ENCODE measurements around the gene SGMS1.
"Not testable (repeated sequence)": the region's sequence is repeated elsewhere in the genome, so short reads cannot be mapped to it uniquely, and the experiment has no call there.

- TF ChIP-seq RAD21 (conservative IDR thresholded peaks at IDR 0.05); CTCF (IDR thresholded peaks at IDR 0.05; ENCODE audit: poor library complexity, severe bottlenecking): not testable (repeated sequence)
Measured at GRCh38 chr10:50503156-50503555, 120.6 kb downstream of the SGMS1 start.

Data from neural cell (in vitro differentiated cells).